ENCODE measurements around the gene RBBP8.

DNA sequence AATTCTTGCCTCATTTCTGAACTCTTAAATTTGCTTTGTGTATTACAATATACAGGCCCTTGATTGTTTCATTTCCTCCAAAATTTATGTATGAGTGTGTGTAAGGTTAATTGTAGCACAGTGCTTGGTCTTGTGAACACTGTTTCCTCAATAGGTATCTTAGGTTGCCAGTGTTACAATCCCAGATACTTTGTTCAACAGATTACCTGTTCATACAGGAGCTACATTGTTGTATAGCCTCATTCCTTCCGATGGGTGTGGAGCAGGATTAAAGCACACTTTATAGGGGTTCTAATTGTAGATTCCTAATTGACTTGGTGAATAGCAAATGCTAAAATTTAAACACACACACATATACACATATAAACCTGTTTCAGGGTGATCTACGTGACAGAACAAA lies 10.7 kb downstream of the RBBP8 start:
- TF ChIP-seq RAD21 (conservative IDR thresholded peaks at IDR 0.05) = no peak
- TF ChIP-seq, protein P1, sequence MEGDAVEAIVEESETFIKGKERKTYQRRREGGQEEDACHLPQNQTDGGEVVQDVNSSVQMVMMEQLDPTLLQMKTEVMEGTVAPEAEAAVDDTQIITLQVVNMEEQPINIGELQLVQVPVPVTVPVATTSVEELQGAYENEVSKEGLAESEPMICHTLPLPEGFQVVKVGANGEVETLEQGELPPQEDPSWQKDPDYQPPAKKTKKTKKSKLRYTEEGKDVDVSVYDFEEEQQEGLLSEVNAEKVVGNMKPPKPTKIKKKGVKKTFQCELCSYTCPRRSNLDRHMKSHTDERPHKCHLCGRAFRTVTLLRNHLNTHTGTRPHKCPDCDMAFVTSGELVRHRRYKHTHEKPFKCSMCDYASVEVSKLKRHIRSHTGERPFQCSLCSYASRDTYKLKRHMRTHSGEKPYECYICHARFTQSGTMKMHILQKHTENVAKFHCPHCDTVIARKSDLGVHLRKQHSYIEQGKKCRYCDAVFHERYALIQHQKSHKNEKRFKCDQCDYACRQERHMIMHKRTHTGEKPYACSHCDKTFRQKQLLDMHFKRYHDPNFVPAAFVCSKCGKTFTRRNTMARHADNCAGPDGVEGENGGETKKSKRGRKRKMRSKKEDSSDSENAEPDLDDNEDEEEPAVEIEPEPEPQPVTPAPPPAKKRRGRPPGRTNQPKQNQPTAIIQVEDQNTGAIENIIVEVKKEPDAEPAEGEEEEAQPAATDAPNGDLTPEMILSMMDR (IDR thresholded peaks at IDR 0.05; ENCODE audit: poor library complexity, severe bottlenecking) = no peak
- TF ChIP-seq POLR2AphosphoS5 (IDR thresholded peaks at IDR 0.05) = no peak
- TF ChIP-seq EP300 (conservative IDR thresholded peaks at IDR 0.05; ENCODE audit: poor library complexity, severe bottlenecking) = no peak
- TF ChIP-seq, protein P2, sequence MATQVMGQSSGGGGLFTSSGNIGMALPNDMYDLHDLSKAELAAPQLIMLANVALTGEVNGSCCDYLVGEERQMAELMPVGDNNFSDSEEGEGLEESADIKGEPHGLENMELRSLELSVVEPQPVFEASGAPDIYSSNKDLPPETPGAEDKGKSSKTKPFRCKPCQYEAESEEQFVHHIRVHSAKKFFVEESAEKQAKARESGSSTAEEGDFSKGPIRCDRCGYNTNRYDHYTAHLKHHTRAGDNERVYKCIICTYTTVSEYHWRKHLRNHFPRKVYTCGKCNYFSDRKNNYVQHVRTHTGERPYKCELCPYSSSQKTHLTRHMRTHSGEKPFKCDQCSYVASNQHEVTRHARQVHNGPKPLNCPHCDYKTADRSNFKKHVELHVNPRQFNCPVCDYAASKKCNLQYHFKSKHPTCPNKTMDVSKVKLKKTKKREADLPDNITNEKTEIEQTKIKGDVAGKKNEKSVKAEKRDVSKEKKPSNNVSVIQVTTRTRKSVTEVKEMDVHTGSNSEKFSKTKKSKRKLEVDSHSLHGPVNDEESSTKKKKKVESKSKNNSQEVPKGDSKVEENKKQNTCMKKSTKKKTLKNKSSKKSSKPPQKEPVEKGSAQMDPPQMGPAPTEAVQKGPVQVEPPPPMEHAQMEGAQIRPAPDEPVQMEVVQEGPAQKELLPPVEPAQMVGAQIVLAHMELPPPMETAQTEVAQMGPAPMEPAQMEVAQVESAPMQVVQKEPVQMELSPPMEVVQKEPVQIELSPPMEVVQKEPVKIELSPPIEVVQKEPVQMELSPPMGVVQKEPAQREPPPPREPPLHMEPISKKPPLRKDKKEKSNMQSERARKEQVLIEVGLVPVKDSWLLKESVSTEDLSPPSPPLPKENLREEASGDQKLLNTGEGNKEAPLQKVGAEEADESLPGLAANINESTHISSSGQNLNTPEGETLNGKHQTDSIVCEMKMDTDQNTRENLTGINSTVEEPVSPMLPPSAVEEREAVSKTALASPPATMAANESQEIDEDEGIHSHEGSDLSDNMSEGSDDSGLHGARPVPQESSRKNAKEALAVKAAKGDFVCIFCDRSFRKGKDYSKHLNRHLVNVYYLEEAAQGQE (IDR thresholded peaks at IDR 0.05; ENCODE audit: borderline replicate concordance) = no peak
